MM.1S (cell line): ENCODE results near the gene ALAS1.

Experiments
- EZH2 ChIP-seq: fragments of 300-600 bp; sonication (generic); optimal IDR thresholded peaks from 2 replicates; pipeline ENCODE3; 2017; ENCODE audit warnings: low read depth, mild to moderate bottlenecking, antibody characterized with exemption, low read length, mixed read lengths
- TF ChIP-seq, protein P1 (sequence below): fragments of 300-600 bp; sonication (generic); IDR thresholded peaks from 2 replicates; pipeline ENCODE4 v1.5.1; 2016; ENCODE audit warnings: antibody characterized with exemption, low read length, mixed read lengths

DNA sequence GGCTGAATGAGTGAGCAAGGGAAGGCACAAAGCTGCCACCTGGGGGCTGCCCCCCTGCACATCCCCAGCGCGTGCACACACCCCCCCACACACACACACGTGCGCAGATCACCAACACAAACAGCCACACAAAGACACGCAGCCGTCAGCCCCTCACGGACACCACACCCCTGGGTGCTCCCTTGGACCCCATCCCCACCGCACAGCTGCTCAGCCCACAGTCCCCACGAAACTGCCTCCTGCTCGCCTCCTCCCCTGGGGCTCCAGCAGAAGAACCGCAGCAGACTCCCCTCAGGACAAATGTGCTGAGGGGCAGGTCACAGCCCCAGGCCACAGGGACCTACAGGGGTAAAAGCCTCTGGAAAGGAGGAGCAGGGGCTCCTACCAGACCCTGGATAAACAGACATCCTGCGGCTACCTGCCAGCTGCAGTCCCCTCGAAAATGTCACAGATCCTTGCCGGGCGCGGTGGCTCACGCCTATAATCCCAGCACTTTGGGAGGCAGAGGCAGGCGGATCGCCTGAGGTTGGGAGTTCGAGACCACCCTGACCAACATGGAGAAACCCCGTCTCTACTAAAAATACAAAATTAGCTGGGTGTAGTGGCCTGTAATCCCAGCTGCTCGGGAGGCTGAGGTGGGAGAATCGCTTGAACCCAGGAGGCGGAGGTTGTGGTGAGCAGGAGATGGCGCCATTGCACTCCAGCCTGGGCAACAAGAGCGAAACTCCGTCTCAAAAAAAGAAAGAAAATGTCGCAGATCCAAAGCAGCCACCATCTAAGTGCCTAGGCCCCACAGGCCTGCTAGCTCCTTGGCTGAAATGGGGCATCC is 34.5 kb downstream of the ALAS1 start:
- TF ChIP-seq, protein P1, sequence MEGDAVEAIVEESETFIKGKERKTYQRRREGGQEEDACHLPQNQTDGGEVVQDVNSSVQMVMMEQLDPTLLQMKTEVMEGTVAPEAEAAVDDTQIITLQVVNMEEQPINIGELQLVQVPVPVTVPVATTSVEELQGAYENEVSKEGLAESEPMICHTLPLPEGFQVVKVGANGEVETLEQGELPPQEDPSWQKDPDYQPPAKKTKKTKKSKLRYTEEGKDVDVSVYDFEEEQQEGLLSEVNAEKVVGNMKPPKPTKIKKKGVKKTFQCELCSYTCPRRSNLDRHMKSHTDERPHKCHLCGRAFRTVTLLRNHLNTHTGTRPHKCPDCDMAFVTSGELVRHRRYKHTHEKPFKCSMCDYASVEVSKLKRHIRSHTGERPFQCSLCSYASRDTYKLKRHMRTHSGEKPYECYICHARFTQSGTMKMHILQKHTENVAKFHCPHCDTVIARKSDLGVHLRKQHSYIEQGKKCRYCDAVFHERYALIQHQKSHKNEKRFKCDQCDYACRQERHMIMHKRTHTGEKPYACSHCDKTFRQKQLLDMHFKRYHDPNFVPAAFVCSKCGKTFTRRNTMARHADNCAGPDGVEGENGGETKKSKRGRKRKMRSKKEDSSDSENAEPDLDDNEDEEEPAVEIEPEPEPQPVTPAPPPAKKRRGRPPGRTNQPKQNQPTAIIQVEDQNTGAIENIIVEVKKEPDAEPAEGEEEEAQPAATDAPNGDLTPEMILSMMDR: no peak
- no peak for TF ChIP-seq EZH2
